Caco-2 (cell line): ENCODE results near the gene TMEM220. TPM values are rescaled to one million over a fixed set of nuclear protein-coding genes. Genes with fewer than 3 reads are reported as not detected.
"Not testable (repeated sequence)": the region's sequence is repeated elsewhere in the genome, so short reads cannot be mapped to it uniquely, and the experiment has no call there.

ENCODE experiments used
- BruUV-seq: library from RNA; stranded (reverse); fragments of 400-500 nt; replicated peaks from 2 replicates; lab custom pipeline; 2021; lab: Mats Ljungman, UMichigan
- CTCF ChIA-PET: fragments of 300-600 bp; sonication (Branson Sonifier 250); formaldehyde crosslinking; loops from one replicate; lab custom pipeline; 2022; ENCODE audit warnings: antibody characterized with exemption; lab: Charles Lee
- POLR2A ChIA-PET: fragments of 300-600 bp; sonication (Branson Sonifier 250); formaldehyde crosslinking; loops from one replicate; lab custom pipeline; 2022; ENCODE audit warnings: antibody characterized with exemption; lab: Charles Lee
- DNase-seq, 2 experiments: peaks; one replicate each; pipeline versions ENCODE4 v3.0.0 to v3.0.0-alpha.2; 2020 to 2022
- H3K27me3 ChIP-seq: replicated peaks from 2 replicates; pipeline ENCODE4 v1.6.0; 2011; ENCODE audit warnings: low read length; ENCODE audit not compliant: control insufficient read depth, insufficient read depth
- H3K36me3 ChIP-seq: 2 replicates; pipeline ENCODE4 v1.5.1; 2011; ENCODE audit warnings: low read length; ENCODE audit not compliant: control insufficient read depth, insufficient read depth
- H3K4me1 ChIP-seq: fragments of 250-450 bp; sonication (Bioruptor Pico); 2 replicates; pipeline ENCODE4 v1.5.1; 2020; ENCODE audit warnings: mild to moderate bottlenecking
- H3K4me3 ChIP-seq: 2 replicates; pipeline ENCODE4 v1.5.1; 2011; ENCODE audit warnings: low read depth, mild to moderate bottlenecking, control low read depth, low read length
- H3K9me3 ChIP-seq: fragments of 250-450 bp; sonication (Bioruptor Pico); 2 replicates; pipeline ENCODE4 v1.5.1; 2020; ENCODE audit warnings: mild to moderate bottlenecking, moderate library complexity
- H3K27ac Mint-ChIP-seq: one replicate; pipeline ENCODE4 v1.8.0; 2022; ENCODE audit warnings: mixed read lengths; ENCODE audit not compliant: unreplicated experiment
- H3K27me3 Mint-ChIP-seq: one replicate; pipeline ENCODE4 v1.8.0; 2022; ENCODE audit warnings: mixed read lengths; ENCODE audit not compliant: insufficient read depth, unreplicated experiment
- H3K36me3 Mint-ChIP-seq: one replicate; pipeline ENCODE4 v1.8.0; 2022; ENCODE audit warnings: mild to moderate bottlenecking, mixed read lengths; ENCODE audit not compliant: insufficient read depth, unreplicated experiment
- H3K4me1 Mint-ChIP-seq: one replicate; pipeline ENCODE4 v1.8.0; 2022; ENCODE audit warnings: low read depth, mixed read lengths; ENCODE audit not compliant: unreplicated experiment
- H3K4me3 Mint-ChIP-seq: one replicate; pipeline ENCODE4 v1.8.0; 2022; ENCODE audit warnings: mild to moderate bottlenecking, moderate library complexity, mixed read lengths; ENCODE audit not compliant: unreplicated experiment
- H3K9me3 Mint-ChIP-seq: one replicate; pipeline ENCODE4 v1.8.0; 2022; ENCODE audit warnings: mixed read lengths; ENCODE audit not compliant: unreplicated experiment
- CTCF ChIP-seq, 2 experiments: fragments of 200-600 bp in 1 of 2; IDR thresholded peaks; 1 replicate in 1 of 2; 2 replicates in 1 of 2; pipeline versions ENCODE4 v1.5.1 to v1.8.0; 2011 to 2022; ENCODE audit warnings: antibody characterized with exemption in 1 of 2, control low read depth in 1 of 2, inconsistent platforms in 1 of 2, low read depth in 1 of 2, low read length in 1 of 2, mild to moderate bottlenecking in 1 of 2, moderate library complexity in 1 of 2; ENCODE audit not compliant: insufficient read depth in 1 of 2, severe bottlenecking in 1 of 2, unreplicated experiment in 1 of 2
- intact Hi-C: fragments of 100-400 bp; cut with micrococcal nuclease; formaldehyde crosslinking; loops from one replicate; pipeline ENCODE4 v1.10.0; 2022; ENCODE audit not compliant: unreplicated experiment
- total RNA-seq: library from RNA; stranded (reverse); gene quantifications from 2 replicates; pipeline ENCODE4 v1.2.3, GENCODE V29; 2022

Gene TMEM220
- total RNA-seq, 1 experiment from 2014 or later = not detected

- no peaks in the 10 kb centered on the region for H3K9me3 Mint-ChIP-seq
- intact Hi-C loops = loop anchor here (1.0 kb wide), 1 partner anchor 148 kb away; no protein-coding TSS in a partner anchor
Measured at GRCh38 chr17:10697092-10698081, 32.4 kb downstream of the TMEM220 start, which contains the start of the genes ADPRM and SCO1. Gene ADPRM (plus strand): TSS chr17:10697594. CDS start chr17:10704927, 7,333 bp downstream. Gene SCO1 (minus strand): TSS chr17:10697533. CDS start chr17:10697507, 26 bp downstream.

GRCh38 chr17:10695875-10696407 lies 33.9 kb downstream of the TMEM220 start:
- intact Hi-C loops, BruUV-seq, H3K9me3 ChIP-seq, H3K27ac Mint-ChIP-seq, H3K4me1 Mint-ChIP-seq, H3K9me3 Mint-ChIP-seq, POLR2A ChIA-PET, H3K36me3 ChIP-seq, DNase-seq, H3K27me3 Mint-ChIP-seq, H3K4me1 ChIP-seq, CTCF ChIA-PET, H3K27me3 ChIP-seq: not testable (repeated sequence)
- H3K4me3 Mint-ChIP-seq = peak overlapping the region; percentile 72
- peak overlapping the region; percentile 82 for H3K4me3 ChIP-seq
- H3K36me3 Mint-ChIP-seq = peaks cover 18% of the 10 kb centered on the region

More at GRCh38 chr17:10697092-10698081, 32.4 kb downstream of the TMEM220 start, which contains the start of the genes ADPRM and SCO1:
- peak within 1 kb of the TSS; percentile 42 for H3K27ac Mint-ChIP-seq
- no peaks in the 10 kb centered on the region for H3K4me1 ChIP-seq
- ChIA-PET CTCF (interaction anchor here (0.6 kb wide), 1 partner anchor 51 kb away, joined by 3 read pairs; no protein-coding TSS in a partner anchor), POLR2A (no interaction called here)
- H3K9me3 ChIP-seq = no peaks in the 10 kb centered on the region
- TF ChIP-seq CTCF (IDR thresholded peaks at IDR 0.05; ENCODE audit: insufficient read depth in 1 of 2, low read depth in 1 of 2, low read length in 1 of 2, severe bottlenecking in 1 of 2, unreplicated experiment in 1 of 2) = peak in 1 of 2 experiments; percentile 34
- H3K27me3 Mint-ChIP-seq = no peaks in the 10 kb centered on the region
- BruUV-seq = no TSS peak
- peak within 1 kb of the TSS; percentile 82 for H3K4me3 ChIP-seq
- DNase-seq = peak; percentile 86 to 88
- peak within 1 kb of the TSS; percentile 72 for H3K4me3 Mint-ChIP-seq
- H3K27me3 ChIP-seq = no peaks in the 10 kb centered on the region
- H3K36me3 Mint-ChIP-seq = peaks cover 17% of the 10 kb centered on the region
- no peaks in the 10 kb centered on the region for H3K4me1 Mint-ChIP-seq
- H3K36me3 ChIP-seq = no peaks in the 10 kb centered on the region

GRCh38 chr17:10687499-10687898 lies 42.3 kb downstream of the TMEM220 start:
- Mint-ChIP-seq H3K36me3 (peaks cover 36% of the 10 kb centered on the region), H3K27ac (no peak overlapping the region), H3K4me3 (no peak overlapping the region), H3K27me3 (no peaks in the 10 kb centered on the region), H3K4me1 (no peaks in the 10 kb centered on the region), H3K9me3 (no peaks in the 10 kb centered on the region)
- intact Hi-C loops = no loop called here
- no TSS peak for BruUV-seq
- H3K27me3 ChIP-seq = no peaks in the 10 kb centered on the region
- no peak for DNase-seq
- no peak overlapping the region for H3K4me3 ChIP-seq
- H3K9me3 ChIP-seq = no peaks in the 10 kb centered on the region
- CTCF ChIA-PET = no interaction called here
- H3K4me1 ChIP-seq = no peaks in the 10 kb centered on the region
- POLR2A ChIA-PET = no interaction called here
- H3K36me3 ChIP-seq = no peaks in the 10 kb centered on the region; the same call in 1 of the 2 replicates
- TF ChIP-seq CTCF (IDR thresholded peaks at IDR 0.05; ENCODE audit: insufficient read depth in 1 of 2, low read depth in 1 of 2, low read length in 1 of 2, severe bottlenecking in 1 of 2, unreplicated experiment in 1 of 2) = no peak
